Measurements from ENCODE around the gene WSCD2.

DNA sequence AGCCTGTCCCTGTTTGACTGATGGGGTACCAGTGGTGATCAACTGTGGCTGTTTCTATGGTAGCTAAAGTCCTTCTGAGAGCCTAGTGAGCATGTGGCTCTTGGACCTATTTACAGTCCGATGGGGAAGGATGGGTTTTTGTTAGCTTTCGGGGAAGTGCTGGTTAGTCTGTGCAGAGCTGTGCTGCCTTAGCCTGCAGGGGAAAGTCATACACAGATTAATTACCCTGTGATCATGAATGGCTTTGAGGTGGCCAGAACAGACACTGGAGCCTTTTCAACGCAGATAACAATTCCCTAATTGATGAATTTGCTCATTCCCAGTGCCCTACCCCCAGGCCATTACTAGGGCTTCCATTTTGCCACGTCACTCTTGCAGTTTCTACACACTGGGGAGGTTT is 99.7 kb downstream of the WSCD2 start:
- TF ChIP-seq EZH2phosphoT487 (IDR thresholded peaks at IDR 0.05; ENCODE audit: low read length) = no peak
- TF ChIP-seq, protein P1, sequence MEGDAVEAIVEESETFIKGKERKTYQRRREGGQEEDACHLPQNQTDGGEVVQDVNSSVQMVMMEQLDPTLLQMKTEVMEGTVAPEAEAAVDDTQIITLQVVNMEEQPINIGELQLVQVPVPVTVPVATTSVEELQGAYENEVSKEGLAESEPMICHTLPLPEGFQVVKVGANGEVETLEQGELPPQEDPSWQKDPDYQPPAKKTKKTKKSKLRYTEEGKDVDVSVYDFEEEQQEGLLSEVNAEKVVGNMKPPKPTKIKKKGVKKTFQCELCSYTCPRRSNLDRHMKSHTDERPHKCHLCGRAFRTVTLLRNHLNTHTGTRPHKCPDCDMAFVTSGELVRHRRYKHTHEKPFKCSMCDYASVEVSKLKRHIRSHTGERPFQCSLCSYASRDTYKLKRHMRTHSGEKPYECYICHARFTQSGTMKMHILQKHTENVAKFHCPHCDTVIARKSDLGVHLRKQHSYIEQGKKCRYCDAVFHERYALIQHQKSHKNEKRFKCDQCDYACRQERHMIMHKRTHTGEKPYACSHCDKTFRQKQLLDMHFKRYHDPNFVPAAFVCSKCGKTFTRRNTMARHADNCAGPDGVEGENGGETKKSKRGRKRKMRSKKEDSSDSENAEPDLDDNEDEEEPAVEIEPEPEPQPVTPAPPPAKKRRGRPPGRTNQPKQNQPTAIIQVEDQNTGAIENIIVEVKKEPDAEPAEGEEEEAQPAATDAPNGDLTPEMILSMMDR (IDR thresholded peaks at IDR 0.05; ENCODE audit: low read length) = no peak
- TF ChIP-seq EZH2 (optimal IDR thresholded peaks at IDR 0.05; ENCODE audit: low read depth, low read length) = no peak
